HG03025 (cell line): ENCODE data around the gene PMEL.
"Not testable (repeated sequence)": the region's sequence is repeated elsewhere in the genome, so short reads cannot be mapped to it uniquely, and the experiment has no call there.

Experiments
- ATAC-seq: cut with Tn5 transposase; IDR thresholded peaks from one replicate; pipeline ENCODE4 v1.9.1; 2021; ENCODE audit warnings: mild to moderate bottlenecking, moderate library complexity; ENCODE audit not compliant: unreplicated experiment, low FRiP score

The PMEL gene

DNA sequence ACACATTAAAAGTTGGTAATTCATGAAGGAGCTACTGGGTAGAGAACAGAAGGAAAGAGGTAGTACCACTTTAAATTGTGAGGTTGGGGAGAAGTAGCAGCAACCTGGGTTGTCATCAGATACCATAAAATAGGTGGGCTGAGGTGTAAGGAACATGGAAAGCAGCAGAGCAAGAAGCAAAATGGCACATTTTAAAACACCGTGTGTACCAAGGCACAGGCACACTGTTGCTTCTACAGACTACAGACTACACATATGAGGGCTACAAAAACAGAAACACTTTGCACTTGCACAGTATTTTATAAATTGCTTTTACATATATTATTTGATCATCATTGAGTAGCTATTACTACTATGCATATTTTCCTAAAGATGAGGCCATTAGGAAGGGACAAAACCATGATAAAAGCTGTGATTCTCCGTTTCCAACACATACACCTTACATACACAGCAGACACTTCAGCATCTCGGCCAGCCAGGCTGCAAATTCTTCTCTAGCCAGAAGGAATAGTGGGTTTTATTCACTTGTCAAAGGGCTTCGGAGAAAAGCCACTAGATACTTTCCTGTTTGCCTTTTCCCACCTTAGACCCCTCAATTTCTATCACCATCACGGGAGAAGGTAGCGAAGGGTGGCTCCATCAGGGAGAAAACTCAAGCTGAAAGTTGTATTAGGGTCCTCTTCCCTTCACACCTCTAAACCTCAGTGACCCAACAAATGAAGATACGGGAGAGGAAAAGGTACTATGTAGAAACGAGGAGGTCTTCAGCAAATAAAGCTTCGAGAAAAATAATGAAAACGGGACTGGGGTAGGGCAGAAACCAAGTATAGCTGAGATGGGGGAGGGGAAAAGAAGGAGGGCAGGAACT, 39.7 kb downstream of the PMEL start:
- no peak for ATAC-seq

DNA sequence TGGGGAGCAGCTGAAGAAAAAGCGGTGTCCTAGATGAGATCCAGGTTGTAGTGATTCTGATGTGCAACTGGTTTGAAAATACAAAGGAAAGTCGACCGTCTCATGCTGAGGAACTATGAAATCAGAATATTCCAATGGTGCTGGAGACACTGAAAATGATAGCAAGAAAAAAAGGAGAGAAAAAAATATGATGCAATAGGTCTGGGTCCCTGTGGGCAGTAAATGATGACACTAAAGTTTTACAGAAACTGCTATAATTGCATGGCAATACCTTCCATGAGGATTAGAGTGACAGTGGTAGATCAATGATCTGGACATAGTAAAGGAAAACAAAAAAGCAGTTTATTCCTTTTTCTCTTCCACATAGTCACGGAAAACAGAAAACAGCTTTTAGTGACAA, 40.5 kb downstream of the PMEL start:
- no peak for ATAC-seq

DNA sequence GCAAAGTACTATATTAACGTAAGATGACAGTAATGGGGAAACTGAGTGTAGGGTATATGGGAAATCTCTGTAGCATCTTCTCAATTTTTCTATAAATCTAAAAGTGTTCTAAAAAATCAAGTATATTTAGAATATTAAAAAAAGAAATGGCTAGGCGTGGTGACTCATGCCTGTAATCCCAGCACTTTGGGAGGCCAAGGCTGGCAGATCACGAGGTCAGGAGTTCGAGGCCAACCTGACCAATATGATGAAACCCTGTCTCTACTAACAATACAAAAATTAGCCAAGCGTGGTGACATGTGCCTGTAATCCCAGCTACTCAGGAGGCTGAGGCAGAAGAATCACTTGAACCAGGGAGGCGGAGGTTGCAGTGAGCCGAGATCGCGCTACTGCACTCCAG, 42.2 kb downstream of the PMEL start:
- ATAC-seq, result not testable (repeated sequence)

DNA sequence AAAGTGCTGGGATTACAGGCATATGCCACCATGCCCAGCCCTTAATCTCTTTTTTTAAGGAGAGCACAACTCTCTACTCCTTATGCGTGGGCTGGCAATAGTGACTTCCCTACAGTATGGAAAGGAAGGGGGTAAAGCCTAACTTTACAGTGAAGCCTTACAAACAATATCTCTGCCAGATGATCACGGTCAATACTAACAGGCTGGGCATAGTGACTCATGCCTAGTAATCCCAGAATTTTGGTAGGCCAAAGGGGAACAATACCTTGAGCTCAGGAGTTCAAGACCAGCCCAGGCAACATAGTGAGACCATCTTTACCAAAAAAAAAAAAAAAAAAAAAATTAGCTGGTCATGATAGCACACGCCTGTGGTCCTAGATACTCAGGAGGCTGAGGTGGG, 43.7 kb downstream of the PMEL start:
- no peak for ATAC-seq

DNA sequence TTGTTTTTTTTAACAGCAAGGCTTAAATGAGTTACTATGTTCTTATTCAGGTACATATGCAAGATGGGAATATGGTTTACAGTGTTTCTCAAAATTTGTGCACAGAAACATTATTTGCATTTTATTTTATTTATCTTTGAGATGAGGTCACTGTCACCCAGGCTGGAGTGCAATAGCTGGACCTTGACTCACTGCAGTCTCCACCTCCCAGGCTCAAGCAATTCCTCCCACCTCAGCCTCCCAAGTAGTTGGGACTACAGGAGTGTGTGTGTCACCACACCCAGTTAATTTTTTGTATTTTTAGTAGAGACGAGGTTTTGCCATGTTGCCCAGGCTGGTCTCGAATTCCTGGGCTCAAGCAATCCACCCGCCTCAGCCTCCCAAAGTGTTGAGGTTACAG, 46.8 kb downstream of the PMEL start:
- ATAC-seq, result not testable (repeated sequence)

DNA sequence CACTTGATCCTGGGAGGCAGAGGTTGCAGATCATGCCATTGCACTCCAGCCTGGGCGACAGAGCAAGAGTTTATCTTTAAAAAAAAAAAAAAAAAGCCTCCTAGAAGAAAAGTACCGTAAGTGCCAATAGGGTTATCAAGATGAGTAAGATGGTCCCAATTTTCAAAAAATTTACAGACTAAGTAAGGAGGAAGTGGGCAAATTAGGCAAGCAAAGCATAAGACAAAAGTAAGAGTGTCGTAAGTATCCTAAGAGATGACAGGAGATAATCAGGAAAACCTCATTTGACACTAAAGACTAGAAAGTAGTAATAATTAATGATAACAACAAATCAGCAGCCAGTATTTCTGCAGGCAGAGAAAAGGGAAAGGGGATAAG, 50.4 kb downstream of the PMEL start:
- no peak for ATAC-seq

DNA sequence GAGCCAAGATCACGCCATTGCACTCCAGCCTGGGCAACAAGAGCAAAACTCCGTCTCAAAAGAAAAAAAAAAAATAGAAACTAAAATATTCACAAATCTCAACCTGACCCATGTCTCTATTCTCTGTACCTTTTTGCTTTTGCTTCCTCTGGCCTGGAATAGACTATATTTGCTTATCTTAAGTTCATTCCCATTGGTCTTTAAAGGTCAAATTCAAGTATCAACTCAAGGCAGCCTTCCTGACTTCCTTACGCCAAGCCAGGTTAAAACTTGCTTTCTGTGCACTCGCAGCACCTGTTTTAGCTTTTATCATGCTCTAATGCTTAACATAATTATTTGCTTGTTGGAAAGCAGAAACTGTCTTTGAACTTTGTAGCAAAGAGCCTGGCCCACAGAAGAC, 52.9 kb downstream of the PMEL start:
- ATAC-seq, result no peak

DNA sequence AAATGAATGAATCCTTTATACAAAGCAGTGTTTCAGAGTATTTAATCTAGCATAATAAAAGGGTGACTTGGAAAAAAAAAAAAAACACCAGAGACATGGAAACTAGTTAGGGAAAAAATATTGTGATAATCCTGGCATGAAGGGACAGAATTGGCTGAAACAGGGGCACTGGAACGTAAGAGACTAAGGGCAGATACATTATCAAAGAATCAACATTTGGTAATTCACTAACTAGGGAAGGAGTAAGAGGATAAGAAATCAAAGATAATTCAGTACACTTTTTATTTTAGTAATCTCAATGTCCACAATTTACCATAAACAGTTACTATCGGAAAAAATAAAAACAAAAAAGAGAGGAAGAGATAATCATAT, 56.3 kb downstream of the PMEL start:
- ATAC-seq, result no peak

DNA sequence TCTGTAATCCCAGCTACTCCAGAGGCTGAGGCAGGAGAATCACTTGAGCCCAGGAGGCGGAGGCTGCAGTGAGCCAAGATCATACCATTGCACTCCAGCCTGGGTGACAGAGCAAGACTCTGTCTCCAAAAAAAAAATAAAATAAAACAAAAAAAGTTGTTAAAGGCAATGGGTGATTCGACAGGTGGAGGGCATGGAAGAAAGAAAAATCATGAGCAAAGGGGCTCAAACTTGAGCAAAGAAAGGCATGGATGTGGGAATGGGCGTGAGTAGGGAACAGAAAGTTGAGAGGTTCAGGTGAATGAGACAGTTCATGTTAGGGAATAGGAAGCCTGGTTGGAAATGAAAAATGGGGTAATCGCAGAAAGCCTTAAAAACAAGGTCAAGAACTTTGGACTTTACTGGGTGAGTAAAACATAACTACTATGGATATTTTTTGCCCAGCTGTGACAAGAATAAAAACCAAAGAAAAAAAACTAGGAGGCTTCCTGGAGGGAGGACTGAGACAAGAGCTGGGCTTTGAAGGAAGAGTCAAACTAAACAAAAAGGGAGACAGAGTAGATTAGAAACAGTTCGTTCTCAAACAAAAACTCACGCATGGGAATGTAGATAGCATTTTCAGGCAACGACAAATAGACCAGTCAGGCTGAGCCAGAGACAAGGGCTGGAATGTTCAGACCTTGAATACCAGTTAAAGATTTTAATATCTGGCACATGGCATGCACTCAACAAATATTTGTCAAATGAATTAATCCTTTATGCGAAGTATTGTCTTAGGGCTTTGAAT, 56.9 kb downstream of the PMEL start:
- ATAC-seq, result no peak

DNA sequence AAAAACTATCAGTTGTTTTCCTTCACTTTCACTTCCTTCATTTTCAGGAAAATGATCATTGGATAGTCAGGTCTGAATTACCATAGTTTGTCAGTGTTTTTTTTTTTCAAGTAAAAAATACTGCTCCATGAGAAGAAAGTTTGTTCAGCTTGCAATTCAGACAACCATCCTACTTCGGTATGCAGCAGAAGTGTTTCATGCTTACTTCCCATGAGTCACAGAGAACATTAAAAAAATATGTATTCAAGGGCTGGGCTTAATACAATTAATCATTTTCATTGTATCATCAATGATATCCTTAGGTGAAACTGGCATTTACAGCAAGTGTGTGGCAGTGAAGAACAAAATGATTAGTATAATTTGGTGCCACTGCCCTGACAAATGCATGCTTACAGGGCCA, 59.8 kb downstream of the PMEL start:
- no peak for ATAC-seq
